ENCODE results near the gene AK8.

Gene AK8

DNA sequence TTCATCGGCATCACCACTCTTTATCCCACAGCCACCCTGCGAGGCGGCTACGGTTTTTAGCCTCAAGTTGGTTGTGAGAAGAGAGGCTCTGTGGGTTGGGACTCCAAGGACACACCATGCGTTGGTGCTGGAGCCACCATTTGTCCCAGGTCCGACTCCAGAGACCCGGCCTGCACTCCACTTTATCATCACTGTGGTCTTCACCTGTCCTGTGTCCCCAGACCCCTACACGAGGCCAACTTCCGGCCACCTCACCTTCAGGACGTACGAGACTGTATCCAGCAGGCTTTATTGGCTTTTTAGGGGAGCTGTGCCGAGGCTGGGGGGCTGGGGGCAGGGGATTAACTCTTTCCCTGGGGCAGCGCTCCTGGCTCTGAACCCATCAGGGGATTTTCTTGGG is 152.8 kb downstream of the AK8 start:
- Histone ChIP-seq H3K9me2 (replicated peaks; ENCODE audit: low read depth, low read length) (no peaks in the 10 kb centered on the region), H3K36me3 (ENCODE audit: insufficient read depth, low read length) (no peaks in the 10 kb centered on the region), H3K4me2 (ENCODE audit: low read depth, low read length, poor library complexity, severe bottlenecking) (no peak overlapping the region), H3K79me2 (ENCODE audit: insufficient read depth, low read length) (no peaks in the 10 kb centered on the region), H4K20me1 (ENCODE audit: insufficient read depth, low read length, poor library complexity, severe bottlenecking) (no peaks in the 10 kb centered on the region), H3F3A (ENCODE audit: low read depth) (no peaks in the 10 kb centered on the region), H3K27me3 (ENCODE audit: insufficient read depth, low read length, poor library complexity, severe bottlenecking) (peaks cover 8% of the 10 kb centered on the region), H3K4me3 (ENCODE audit: low read length, poor library complexity, severe bottlenecking) (no peak overlapping the region), H3K9ac (ENCODE audit: low read depth, low read length, poor library complexity, severe bottlenecking) (no peak overlapping the region), H2AFZ (ENCODE audit: low read length) (no peak overlapping the region), H3K4me1 (ENCODE audit: insufficient read depth, low read length, poor library complexity, severe bottlenecking) (no peaks in the 10 kb centered on the region), H3K9me3 (ENCODE audit: insufficient read depth, low read depth, low read length) (no peaks in the 10 kb centered on the region)
- TF ChIP-seq, protein P1, sequence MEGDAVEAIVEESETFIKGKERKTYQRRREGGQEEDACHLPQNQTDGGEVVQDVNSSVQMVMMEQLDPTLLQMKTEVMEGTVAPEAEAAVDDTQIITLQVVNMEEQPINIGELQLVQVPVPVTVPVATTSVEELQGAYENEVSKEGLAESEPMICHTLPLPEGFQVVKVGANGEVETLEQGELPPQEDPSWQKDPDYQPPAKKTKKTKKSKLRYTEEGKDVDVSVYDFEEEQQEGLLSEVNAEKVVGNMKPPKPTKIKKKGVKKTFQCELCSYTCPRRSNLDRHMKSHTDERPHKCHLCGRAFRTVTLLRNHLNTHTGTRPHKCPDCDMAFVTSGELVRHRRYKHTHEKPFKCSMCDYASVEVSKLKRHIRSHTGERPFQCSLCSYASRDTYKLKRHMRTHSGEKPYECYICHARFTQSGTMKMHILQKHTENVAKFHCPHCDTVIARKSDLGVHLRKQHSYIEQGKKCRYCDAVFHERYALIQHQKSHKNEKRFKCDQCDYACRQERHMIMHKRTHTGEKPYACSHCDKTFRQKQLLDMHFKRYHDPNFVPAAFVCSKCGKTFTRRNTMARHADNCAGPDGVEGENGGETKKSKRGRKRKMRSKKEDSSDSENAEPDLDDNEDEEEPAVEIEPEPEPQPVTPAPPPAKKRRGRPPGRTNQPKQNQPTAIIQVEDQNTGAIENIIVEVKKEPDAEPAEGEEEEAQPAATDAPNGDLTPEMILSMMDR (conservative IDR thresholded peaks at IDR 0.05; ENCODE audit: low read length): no peak
- no peak for TF ChIP-seq EZH2phosphoT487 (IDR thresholded peaks at IDR 0.05; ENCODE audit: borderline replicate concordance)

DNA sequence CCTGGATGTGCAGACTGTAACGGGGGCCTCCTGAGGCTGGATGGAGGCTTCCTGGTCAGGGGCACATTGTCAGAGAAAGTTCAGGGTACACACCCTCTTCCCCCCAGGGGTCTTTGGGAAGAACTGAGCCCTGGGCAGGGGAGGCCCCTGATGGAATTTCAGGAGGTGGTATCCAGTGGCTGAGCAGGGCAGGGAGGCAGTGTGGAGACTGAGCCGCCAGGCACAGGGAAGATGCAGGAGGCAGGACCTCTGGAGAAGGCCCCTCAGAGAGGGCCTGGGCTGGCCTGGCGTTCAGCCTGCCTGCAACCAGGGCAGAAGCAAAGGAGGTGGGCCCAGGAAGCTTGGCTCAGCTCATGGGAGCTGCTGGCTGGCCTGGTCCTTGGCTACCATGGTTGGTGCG is 154.3 kb downstream of the AK8 start:
- Histone ChIP-seq H3K36me3 (ENCODE audit: insufficient read depth, low read length) (no peaks in the 10 kb centered on the region), H4K20me1 (ENCODE audit: insufficient read depth, low read length, poor library complexity, severe bottlenecking) (no peaks in the 10 kb centered on the region), H3K9me3 (ENCODE audit: insufficient read depth, low read depth, low read length) (no peaks in the 10 kb centered on the region), H3K79me2 (ENCODE audit: insufficient read depth, low read length) (no peaks in the 10 kb centered on the region), H3K9ac (ENCODE audit: low read depth, low read length, poor library complexity, severe bottlenecking) (no peak overlapping the region), H3K9me2 (replicated peaks; ENCODE audit: low read depth, low read length) (no peaks in the 10 kb centered on the region), H3F3A (ENCODE audit: low read depth) (no peaks in the 10 kb centered on the region), H3K4me1 (ENCODE audit: insufficient read depth, low read length, poor library complexity, severe bottlenecking) (no peaks in the 10 kb centered on the region), H3K4me3 (ENCODE audit: low read length, poor library complexity, severe bottlenecking) (no peak overlapping the region), H3K4me2 (ENCODE audit: low read depth, low read length, poor library complexity, severe bottlenecking) (no peak overlapping the region), H3K27me3 (ENCODE audit: insufficient read depth, low read length, poor library complexity, severe bottlenecking) (peaks cover 13% of the 10 kb centered on the region), H2AFZ (ENCODE audit: low read length) (no peak overlapping the region)
- TF ChIP-seq, protein P1 (conservative IDR thresholded peaks at IDR 0.05; ENCODE audit: low read length): no peak
- no peak for TF ChIP-seq EZH2phosphoT487 (IDR thresholded peaks at IDR 0.05; ENCODE audit: borderline replicate concordance)

DNA sequence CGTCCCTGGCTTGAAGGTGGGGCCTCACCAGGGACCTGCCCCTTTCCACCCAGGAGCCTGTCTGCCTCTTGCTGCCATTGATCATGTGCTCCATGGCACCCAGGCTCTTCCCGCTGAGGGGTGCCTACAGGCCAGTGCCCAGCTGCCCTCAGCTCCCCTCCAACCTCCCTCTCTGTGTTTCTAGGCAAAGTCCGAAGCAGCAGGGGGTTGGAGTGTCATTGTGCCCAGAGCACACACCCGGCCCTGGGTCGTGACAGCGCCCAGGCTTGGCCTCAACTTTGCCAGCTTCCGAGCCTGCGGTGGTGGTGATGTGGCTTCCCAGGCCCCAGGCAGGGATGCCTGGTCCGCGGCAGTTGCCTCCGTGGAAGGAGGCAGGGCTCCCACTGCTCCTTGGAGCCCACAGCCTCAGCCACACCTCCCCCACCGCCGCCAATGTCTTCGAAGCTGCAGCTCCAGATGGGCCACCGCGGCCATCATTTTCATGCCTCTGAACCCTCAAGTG is 155.5 kb downstream of the AK8 start:
- Histone ChIP-seq H2AFZ (ENCODE audit: low read length) (no peak overlapping the region), H3K4me2 (ENCODE audit: low read depth, low read length, poor library complexity, severe bottlenecking) (no peak overlapping the region), H3K27me3 (ENCODE audit: insufficient read depth, low read length, poor library complexity, severe bottlenecking) (peaks cover 13% of the 10 kb centered on the region), H3K9me3 (ENCODE audit: insufficient read depth, low read depth, low read length) (no peaks in the 10 kb centered on the region), H4K20me1 (ENCODE audit: insufficient read depth, low read length, poor library complexity, severe bottlenecking) (no peaks in the 10 kb centered on the region), H3K9ac (ENCODE audit: low read depth, low read length, poor library complexity, severe bottlenecking) (no peak overlapping the region), H3K79me2 (ENCODE audit: insufficient read depth, low read length) (no peaks in the 10 kb centered on the region), H3F3A (ENCODE audit: low read depth) (no peaks in the 10 kb centered on the region), H3K4me3 (ENCODE audit: low read length, poor library complexity, severe bottlenecking) (no peak overlapping the region), H3K36me3 (ENCODE audit: insufficient read depth, low read length) (no peaks in the 10 kb centered on the region), H3K4me1 (ENCODE audit: insufficient read depth, low read length, poor library complexity, severe bottlenecking) (peaks cover 6% of the 10 kb centered on the region), H3K9me2 (replicated peaks; ENCODE audit: low read depth, low read length) (no peaks in the 10 kb centered on the region)
- TF ChIP-seq, protein P1 (conservative IDR thresholded peaks at IDR 0.05; ENCODE audit: low read length): no peak
- TF ChIP-seq EZH2phosphoT487 (IDR thresholded peaks at IDR 0.05; ENCODE audit: borderline replicate concordance): no peak

All from Loucy (cell line).